ENCODE results near the gene PRKCQ.

The PRKCQ gene

DNA sequence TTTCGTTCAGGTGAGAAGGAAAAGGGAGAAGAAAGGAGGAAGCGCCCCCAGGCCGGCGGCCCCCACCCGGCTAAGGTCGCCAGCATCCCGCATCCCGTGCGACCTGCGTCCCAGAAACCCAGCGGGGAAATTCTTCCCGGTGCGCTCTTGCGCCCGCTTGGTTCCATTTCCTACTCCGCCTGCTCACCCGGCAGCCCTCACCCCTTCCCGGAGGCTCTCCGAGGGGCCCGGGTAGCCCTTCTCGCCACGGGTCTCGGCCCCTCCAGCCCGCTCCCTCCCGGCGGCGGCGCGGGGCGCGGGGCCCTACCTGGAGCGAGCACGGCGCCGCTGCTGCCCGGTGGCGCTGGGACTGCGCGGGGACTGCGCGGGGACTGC lies at the start of gene PRKCQ:
PRKCQ (minus strand) TSS at position 373 of the 375 bp plus-strand sequence. CDS start 65,141 bp downstream, outside the sequence.
- DNase-seq (ENCODE audit: low read depth), result peak; percentile 27

DNA sequence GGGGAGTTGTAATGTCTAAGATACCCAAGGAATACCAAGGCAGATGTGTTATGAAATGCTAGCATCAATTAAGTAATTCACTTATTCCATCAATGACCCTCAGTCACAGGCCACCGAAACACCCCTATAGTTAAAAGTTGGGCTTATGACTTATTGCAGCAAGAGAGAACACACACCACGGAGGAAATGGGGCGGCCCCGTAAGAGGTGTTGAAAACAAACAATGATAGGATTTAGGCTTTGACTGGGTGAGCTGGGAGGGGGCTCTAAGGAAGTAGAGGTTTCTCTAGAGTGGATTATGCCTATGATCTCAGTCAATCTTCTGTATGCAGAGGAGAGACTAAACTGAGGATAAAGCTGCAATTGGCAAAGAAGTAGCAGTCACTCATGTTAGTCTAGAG lies 45.4 kb upstream of the PRKCQ start:
- no peak for DNase-seq (ENCODE audit: low read depth)

GRCh38 chr10:6624392-6624791 lies 44.3 kb upstream of the PRKCQ start:
- no peak for DNase-seq (ENCODE audit: low read depth)

GRCh38 chr10:6622921-6623320 lies 42.8 kb upstream of the PRKCQ start:
- no peak for DNase-seq (ENCODE audit: low read depth)

- DNase-seq (ENCODE audit: low read depth), result peak; percentile 11
Measured at GRCh38 chr10:6621536-6621935, 41.5 kb upstream of the PRKCQ start.

DNA sequence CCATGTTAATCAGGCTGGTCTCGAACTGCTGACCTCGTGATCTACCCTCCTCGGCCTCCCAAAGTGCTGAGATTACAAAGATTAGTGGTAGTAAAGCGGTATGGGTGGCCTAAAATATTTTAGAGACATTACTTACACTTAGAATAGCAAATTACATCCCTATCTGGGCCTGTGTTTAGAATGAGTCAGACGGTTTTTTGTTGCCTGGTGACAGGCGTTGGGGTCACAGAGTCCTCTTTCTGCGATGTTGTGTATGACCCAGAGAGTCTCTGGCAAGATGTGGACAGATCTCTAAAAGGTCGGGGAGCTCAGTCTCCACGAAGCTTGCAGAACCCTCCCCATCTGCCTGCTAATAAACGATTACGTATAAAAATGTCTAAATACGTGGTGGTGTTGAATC lies 39.6 kb upstream of the PRKCQ start:
- no peak for DNase-seq (ENCODE audit: low read depth)

DNA sequence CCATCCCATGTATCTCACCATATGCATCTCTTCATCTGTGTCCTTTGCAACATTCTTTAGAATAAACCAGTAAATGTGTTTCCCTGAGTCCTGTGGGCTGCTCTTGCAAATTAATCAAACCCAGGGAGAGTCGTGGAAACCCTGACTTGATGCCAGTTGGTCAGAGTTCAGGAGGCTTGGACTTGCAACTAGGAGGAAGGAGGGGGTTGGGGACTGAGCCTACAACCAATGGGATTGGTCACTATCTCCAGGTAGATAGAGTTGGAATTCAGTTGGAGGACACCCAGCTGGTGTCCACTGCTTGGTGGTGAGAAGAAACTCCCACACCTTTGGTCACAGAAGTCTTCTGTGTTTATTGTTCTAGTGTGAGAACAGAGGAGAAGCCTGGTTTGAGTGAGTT lies 38.3 kb upstream of the PRKCQ start:
- no peak for DNase-seq (ENCODE audit: low read depth)

DNA sequence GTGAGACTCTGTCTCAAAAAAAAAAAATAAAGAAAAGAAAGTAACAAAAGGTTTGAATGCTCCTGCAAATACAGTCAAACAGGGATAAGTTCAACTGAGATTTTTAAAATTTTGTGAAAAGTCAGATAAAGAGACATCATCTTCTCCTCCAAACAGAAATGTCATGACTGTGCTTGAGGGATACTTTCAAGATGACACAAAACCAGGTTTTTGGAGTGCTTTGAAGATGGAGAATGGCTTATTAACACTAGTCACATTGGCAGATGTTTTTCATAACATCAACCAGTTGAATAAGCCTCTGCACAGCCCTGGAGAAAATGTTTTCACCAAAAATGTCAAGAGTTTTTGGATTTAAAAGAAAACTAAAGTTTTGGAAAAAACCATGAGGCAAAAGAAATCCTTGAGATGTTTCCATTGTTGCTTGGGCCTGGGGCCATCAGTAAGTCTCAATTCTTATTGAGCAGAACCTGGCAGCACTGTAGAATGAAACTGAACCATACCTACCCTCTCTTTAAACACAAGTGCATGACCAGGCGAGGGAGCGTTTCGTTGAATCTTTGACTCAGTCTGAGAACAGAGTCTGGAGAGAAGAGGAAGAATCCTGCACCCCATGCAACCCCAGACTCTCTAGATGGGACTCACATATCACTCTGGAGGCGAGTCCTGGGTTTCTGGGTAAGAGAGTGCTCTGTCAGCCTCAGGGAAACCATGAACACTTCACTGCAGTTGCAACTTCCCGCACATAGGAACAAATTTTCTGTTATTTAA lies 37.4 kb upstream of the PRKCQ start:
- no peak for DNase-seq (ENCODE audit: low read depth)

- DNase-seq (ENCODE audit: low read depth), result no peak
Measured at GRCh38 chr10:6615971-6616370, 35.9 kb upstream of the PRKCQ start.

GRCh38 chr10:6612371-6612770 lies 32.3 kb upstream of the PRKCQ start:
- no peak for DNase-seq (ENCODE audit: low read depth)

GRCh38 chr10:6610647-6611046 lies 30.6 kb upstream of the PRKCQ start:
- DNase-seq (ENCODE audit: low read depth), result no peak

GRCh38 chr10:6609625-6610024 lies 29.5 kb upstream of the PRKCQ start:
- no peak for DNase-seq (ENCODE audit: low read depth)

DNA sequence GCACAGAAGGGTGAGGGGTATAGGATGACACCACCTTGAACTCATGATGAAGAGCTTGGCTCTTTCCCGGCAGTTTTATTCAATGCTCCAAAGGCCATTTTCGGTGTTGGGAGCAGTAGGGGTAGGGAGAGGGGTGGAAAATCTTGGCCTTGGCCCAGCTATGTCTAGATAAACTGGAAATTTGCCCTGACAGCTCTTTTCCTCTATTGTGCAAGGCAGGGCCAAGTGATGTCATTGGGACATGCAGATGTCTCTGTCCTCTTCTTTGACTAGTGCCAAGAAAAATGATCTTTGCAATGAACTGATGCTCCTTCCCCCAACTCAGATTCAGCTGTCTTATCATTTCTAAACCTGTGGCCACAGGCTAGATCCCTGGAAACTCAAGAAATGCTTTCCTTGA lies 27.7 kb upstream of the PRKCQ start:
- DNase-seq (ENCODE audit: low read depth), result peak; percentile 10

DNA sequence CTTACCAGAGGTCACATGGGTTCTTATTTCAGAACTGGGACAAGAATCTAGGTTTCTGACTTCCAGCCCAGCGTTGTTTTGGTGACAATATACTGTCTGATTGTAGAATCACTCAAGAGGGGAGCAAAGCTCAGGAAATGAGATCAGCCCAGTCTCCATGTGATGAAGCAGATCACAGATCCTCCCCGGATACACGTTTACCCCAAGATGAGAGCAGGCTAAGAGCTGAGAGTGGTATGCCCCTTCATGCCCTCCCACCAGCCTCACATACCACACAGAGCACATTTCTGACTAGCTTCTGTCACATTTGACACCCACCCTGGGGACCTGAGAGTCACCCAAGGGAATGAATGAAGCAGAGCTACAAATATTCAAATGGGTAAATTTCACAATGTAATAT lies 27.1 kb upstream of the PRKCQ start:
- no peak for DNase-seq (ENCODE audit: low read depth)

DNA sequence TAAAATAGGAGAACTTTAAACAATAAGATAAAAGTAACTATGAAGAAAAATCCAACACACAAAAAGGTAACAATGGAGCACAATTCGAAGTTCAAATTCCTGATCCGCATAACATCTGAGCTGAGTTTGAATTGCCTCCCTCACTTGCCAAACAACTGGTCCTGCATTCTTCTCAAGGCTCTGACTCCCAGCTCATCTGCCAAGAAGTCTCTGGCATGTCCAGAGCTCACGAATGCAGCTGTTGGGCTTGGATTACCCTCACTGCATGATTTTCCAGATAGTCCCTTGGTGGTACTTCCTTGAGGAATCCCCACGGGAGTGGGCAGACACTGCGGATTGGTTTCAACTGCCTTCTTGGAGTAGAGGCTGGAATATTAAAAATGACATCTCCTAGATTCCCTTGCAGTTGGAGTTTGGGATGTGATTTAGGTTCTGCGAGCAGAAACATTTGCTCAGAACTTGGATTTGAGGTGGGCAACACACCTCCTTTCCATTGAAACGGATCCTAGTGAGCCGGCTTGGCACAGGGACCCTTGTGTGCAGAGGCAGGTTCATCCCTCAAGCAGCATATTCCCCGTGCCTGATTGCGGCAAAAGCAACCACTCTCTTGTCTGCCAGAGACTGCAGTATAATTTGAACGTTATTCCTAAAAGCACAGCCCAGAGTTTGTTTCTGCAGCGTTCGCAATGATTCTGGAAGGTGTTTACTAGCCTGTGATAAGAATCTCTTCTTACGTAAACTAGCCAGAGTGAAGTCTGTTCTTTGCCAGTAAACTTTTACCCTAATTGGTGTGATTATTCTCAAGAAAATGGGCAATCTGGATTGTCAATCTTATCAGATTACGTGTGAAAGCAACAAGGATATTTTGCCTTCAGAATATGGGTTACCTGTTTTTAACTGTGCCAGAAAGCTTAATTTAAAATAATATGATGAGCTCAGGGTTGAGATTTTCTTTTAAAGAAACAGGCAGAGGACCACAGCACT lies 23.4 kb upstream of the PRKCQ start:
- no peak for DNase-seq (ENCODE audit: low read depth)

GRCh38 chr10:6602700-6603084 lies 22.6 kb upstream of the PRKCQ start:
- DNase-seq (ENCODE audit: low read depth), result no peak

DNA sequence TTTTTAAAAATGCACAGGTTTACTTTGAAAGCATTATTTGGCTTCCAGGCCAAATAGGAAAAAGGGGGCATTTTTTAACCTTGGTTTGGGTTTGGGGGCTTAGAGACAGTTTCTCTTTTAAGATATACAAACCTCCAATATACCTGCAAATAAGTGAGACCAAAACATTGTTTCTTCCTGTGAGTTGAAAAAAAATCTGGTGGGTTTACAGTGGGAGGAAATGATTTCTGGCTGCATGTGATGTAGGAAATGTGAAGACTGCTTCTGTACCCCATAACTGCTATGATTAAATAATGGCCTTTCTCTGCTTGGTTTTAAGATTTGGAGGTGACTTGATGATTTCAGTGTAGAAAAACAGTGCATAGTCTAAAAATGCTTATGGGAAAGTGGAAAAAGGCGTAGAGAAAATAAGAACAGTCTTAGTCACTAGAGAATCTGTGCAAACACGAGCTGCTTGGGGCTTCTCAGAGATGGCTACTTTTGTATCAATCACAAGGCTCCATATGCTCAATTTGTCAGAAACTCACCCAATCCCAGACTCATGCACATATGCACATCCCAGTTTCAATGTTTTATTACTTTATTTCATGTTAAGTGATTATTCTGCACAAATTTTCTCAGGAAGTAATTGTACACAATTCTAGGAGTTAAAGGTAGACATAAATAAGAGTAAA lies 22.1 kb upstream of the PRKCQ start:
- no peak for DNase-seq (ENCODE audit: low read depth)

DNA sequence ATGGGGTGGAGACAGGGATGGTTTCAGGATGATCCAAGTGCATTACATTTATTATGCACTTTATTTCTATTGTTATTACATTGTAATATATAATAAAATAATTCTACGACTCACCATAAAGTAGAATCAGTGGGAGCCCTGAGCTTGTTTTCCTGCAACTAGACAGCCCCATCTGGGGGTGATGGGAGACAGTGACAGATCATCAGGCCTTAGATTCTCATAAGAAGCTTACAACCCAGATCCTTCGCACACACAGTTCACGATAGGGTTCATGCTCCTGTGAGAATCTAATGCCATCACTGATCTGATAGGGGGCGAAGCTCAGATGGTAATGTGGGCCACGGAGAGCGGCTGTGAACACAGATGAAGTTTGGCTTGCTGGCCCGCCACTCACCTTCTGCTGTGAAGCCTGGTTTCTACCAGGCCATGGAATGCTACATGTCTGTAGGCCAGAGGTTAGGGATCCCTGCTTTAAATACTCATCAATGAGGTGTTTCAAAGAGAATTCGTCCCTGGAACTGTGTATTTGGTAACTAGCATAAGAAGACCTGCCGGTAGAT lies 21.2 kb upstream of the PRKCQ start:
- no peak for DNase-seq (ENCODE audit: low read depth)

DNA sequence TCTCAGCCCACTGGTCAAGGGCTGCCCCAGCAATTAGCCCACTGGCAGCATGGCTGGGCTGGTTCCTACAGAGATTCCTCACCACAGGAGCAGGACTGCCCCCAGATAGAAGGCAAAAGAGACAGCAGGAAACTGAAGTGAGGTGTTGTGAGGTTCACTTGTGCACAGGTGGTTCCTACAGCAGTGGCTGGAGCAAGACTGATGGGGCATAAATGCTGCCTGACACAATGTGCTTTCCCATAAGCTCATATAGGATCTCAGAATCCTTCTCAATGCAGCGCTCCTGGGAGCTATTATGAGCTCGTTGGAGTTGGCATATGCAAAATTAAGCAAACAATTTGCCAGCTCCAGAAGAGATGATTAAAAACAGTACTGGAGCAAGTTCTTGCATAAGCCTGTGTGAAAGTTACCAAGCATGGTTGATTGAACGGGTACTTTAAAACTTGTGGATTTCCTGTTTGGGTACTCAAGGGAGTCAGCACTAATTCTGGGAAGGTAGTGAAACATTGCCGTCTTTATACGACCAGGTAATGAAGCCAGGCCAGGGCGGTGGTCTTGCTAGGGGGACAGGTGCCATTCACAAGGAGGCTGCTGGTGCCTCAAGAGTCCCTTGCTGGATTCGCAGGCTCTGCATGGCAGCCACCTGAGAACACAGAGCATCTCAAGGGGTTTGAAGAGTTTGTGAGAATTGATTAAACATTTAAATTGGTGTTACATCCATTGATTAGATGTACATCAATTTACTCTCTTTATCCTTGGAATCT lies 20.3 kb upstream of the PRKCQ start:
- no peak for DNase-seq (ENCODE audit: low read depth)

GRCh38 chr10:6598679-6599078 lies 18.6 kb upstream of the PRKCQ start:
- DNase-seq (ENCODE audit: low read depth), result no peak

DNA sequence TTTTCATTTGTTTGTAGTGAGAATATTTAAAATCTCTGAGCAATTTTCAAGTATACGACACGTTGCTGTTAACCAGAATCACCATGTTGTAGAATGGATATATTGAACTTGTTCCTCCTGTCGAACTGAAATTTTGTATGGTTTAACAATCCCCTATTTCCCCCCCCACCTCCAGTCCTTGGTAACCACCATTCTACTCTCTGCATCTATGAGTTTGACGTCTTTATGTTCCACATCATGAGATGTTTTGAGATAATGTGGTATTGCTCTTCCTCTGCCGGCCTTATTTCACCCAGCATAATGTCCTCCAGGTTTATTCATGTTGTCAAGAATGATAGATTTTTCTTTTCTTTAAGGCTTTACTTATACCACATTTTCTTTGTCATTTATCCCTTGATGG lies 17.4 kb upstream of the PRKCQ start:
- no peak for DNase-seq (ENCODE audit: low read depth)

- no peak for DNase-seq (ENCODE audit: low read depth)
Measured at GRCh38 chr10:6595499-6595898, 15.4 kb upstream of the PRKCQ start.
